Activated T-helper 17 cell treated with anti-CD3 and anti-CD28 coated beads, Interleukin-2, amount 50 U/mL, for 72 hours (primary cell): Measurements from ENCODE around the gene TTLL9. TPM values are rescaled to one million over a fixed set of nuclear protein-coding genes. Genes with fewer than 3 reads are reported as not detected.
"Not testable (repeated sequence)": the region's sequence is repeated elsewhere in the genome, so short reads cannot be mapped to it uniquely, and the experiment has no call there.

Source experiments
- ATAC-seq: fragments of 150-1000 bp; cut with Tn5 transposase; replicated peaks from 2 replicates; pipeline ENCODE4 v1.10.0; 2021; ENCODE audit warnings: mild to moderate bottlenecking, moderate library complexity
- H3K27ac Mint-ChIP-seq: one replicate; pipeline ENCODE4 v1.8.0; 2022; ENCODE audit warnings: mixed read lengths
- H3K27me3 Mint-ChIP-seq: one replicate; pipeline ENCODE4 v1.8.0; 2022; ENCODE audit warnings: mixed read lengths
- H3K36me3 Mint-ChIP-seq: one replicate; pipeline ENCODE4 v1.8.0; 2022; ENCODE audit warnings: low read depth, mild to moderate bottlenecking, mixed read lengths
- H3K4me1 Mint-ChIP-seq: one replicate; pipeline ENCODE4 v1.8.0; 2022; ENCODE audit warnings: mixed read lengths
- H3K4me3 Mint-ChIP-seq: one replicate; pipeline ENCODE4 v1.8.0; 2022; ENCODE audit warnings: mild to moderate bottlenecking, mixed read lengths
- H3K9me3 Mint-ChIP-seq: one replicate; pipeline ENCODE4 v1.8.0; 2022; ENCODE audit warnings: mixed read lengths
- total RNA-seq, 2 donors: library from RNA; stranded (reverse); gene quantifications; one replicate each; pipeline ENCODE4 v1.2.3, GENCODE V29; 2022

Gene TTLL9
- total RNA-seq, 2 donors from 2014 or later = not detected

DNA sequence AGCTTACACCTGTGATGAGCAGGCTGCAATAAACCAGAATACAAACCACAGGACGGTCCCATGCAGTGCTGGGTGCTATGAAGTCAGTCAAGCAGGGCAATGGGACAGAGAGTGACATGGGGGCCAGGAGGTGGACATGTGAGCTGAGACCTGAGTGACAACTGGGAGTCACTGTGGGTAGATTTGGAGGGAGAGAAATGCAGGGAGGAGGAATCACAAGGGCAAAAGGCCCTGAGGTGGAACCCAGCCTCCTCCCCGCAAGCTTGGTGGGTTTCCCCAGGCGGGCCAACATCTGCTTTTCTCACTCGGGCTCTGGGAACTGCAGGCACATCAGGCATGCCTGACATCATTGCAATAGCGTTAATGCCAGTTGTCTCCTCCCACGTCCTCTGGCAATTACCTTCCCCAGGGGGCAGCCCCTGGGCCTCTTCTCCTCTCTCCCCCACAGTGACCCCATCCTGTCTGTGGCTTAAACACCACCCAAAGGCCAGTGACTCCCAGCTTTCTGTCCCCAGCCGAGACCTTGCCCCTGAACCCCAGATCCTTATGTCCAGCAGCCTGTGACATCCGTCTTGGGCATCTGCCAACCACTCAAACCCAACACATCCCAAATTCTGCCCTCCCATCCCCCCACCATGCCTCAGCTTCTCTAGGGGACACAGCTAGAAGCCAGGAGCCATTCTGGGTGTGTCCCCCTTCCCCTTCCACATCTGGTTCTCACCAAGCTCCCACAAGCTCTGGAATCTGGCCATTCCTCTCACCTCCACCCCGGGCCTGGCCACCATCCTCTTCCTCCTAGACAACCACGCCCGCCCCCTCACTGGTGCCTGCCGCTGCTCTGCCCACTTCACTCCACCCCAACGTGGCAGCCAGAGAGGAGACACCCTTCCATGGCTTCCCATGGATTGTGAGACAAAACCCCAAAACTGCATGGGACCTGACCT lies 53.2 kb downstream of the TTLL9 start:
- ATAC-seq = peak; percentile 46
- no peak overlapping the region for H3K4me3 Mint-ChIP-seq
- no peak overlapping the region for H3K27ac Mint-ChIP-seq
- no peaks in the 10 kb centered on the region for H3K9me3 Mint-ChIP-seq
- peaks cover 42% of the 10 kb centered on the region for H3K27me3 Mint-ChIP-seq
- H3K36me3 Mint-ChIP-seq = no peaks in the 10 kb centered on the region
- H3K4me1 Mint-ChIP-seq = no peaks in the 10 kb centered on the region

DNA sequence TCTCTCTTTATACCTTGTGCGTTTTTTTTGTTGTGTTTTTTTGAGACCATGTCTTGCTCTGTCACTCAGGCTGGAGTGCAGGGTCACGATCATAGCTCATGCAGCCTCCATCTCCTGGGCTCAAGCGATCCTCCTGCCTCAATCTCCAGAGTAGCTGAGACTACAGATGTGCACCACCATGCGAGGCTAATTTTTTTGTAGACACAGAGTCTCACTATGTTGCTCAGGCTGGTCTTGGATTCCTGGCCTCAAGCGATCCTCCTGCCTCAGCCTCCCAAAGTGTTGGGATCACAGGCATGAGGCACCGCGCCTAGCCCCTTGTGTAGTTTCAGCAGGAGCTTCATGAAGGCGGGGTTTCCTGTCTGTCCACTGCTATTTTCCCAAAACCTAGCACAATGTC lies 54.1 kb downstream of the TTLL9 start:
- H3K27ac Mint-ChIP-seq = no peak overlapping the region
- H3K4me1 Mint-ChIP-seq = no peaks in the 10 kb centered on the region
- H3K36me3 Mint-ChIP-seq = no peaks in the 10 kb centered on the region
- no peak for ATAC-seq
- no peaks in the 10 kb centered on the region for H3K9me3 Mint-ChIP-seq
- peaks cover 43% of the 10 kb centered on the region for H3K27me3 Mint-ChIP-seq
- no peak overlapping the region for H3K4me3 Mint-ChIP-seq

DNA sequence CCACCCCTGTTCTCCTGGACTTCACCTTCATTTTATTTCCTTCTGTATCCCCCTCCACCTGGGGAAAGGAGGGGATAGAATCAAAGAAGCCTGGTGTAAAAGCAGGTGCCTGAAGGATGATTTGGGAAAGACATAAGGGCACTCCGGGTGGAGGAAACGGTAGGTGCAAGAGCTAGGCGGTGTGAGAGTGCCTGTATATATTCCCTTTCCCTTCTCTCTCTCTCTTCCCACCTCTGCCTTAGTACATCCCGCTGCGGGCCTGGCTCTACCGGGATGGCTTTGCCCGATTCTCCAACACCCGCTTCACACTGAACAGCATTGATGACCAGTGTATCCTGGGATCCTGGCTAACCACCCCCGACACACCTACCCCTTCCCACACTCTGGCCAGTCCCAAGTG lies 55.2 kb downstream of the TTLL9 start:
- no peak overlapping the region for H3K27ac Mint-ChIP-seq

DNA sequence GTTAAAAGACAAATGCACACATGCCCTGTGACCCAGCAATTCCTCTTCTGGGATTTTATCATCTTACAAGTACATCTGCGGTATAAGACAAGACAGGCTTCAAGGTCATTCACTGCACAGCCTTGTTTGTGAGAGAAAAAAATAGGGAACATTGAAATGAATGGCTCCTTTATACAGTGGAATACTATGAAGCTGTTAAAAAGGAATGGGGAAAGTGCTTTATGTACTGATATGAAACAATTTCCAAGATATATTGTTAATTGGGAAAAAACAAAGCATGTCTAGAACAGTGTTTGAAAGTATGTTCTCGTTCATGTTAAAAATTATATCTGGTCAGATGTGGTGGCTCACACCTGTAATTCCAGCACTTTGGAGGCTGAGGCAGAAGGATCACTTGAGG lies 56.1 kb downstream of the TTLL9 start:
- no peak for ATAC-seq
- Mint-ChIP-seq H3K4me1 (no peaks in the 10 kb centered on the region), H3K9me3 (no peaks in the 10 kb centered on the region), H3K27me3 (peaks cover 39% of the 10 kb centered on the region), H3K4me3 (no peak overlapping the region), H3K36me3 (no peaks in the 10 kb centered on the region), H3K27ac (no peak overlapping the region)

More for the DNA sequence above, 55.2 kb downstream of the TTLL9 start:
- Mint-ChIP-seq H3K9me3 (no peaks in the 10 kb centered on the region), H3K27me3 (peaks cover 38% of the 10 kb centered on the region), H3K36me3 (no peaks in the 10 kb centered on the region), H3K4me3 (no peak overlapping the region), H3K4me1 (no peaks in the 10 kb centered on the region)
- no peak for ATAC-seq

DNA sequence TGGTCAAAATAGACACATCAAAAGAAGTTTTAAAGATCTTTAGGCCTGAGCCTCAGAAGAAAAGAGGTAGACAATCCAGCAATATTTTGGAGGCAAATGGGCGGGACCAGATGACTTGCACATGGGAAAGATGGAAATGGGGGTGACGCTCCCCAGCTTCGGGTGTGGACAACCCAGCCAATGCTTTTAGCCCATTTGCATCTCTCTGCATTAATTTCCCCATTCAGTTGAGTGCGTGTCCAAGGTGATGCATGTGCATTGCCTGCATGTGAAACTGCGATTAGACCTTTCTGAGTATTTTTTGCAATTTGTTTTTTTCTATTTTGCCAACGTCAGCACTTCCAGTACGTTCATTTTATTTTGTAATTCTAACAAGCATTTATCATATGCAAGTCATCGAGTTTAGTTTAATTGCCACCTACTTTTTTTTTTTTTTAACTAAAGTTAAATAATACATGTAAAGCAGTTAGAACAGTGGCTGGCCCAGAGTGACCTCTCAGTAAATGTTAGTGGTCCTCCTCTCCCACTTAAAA lies 57.3 kb downstream of the TTLL9 start:
- no peak overlapping the region for H3K27ac Mint-ChIP-seq
- no peaks in the 10 kb centered on the region for H3K36me3 Mint-ChIP-seq
- H3K9me3 Mint-ChIP-seq = no peaks in the 10 kb centered on the region
- H3K4me3 Mint-ChIP-seq = no peak overlapping the region
- no peaks in the 10 kb centered on the region for H3K4me1 Mint-ChIP-seq
- peaks cover 35% of the 10 kb centered on the region for H3K27me3 Mint-ChIP-seq
- no peak for ATAC-seq

DNA sequence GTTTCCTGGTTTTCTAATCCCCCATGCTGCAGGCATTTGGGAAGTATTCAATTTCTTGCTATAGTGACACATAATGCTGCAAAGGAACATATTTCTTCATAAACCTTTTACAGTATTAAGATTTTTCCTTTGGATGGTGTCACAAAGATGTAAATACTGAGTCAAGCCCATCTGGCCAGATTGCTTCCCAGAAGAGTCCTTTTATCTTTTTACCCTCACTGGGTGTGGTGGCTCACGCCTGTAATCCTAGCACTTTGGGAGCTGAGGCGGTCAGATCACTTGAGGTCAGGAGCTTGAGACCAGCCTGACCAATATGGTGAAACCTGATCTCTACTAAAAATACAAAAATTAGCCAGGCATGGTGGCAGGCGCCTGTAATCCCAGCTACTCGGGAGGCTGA lies 59.2 kb downstream of the TTLL9 start:
- not testable (repeated sequence) for H3K9me3 Mint-ChIP-seq, H3K36me3 Mint-ChIP-seq, H3K27ac Mint-ChIP-seq, H3K4me3 Mint-ChIP-seq, H3K4me1 Mint-ChIP-seq, ATAC-seq
- H3K27me3 Mint-ChIP-seq = peaks cover 20% of the 10 kb centered on the region

DNA sequence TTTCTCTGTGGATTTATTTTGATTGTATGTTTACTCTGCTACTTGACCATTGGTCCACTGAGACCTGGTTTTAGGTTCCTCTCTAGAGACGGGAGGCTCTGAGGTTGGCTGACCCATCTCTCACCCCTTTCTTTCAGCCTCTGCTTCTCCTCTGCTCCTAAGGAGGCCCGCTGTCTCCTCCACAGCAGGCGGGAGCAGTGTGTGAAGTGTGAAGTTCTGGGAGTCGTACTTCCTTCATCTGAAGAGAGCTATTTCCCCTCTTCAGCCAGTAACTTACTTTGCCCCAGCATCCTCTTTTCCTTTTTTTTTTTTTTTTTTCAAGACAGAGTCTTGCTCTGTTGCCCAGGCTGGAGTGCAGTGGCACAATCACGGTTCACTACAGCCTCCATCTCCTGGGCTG lies 60.3 kb downstream of the TTLL9 start:
- no peak for ATAC-seq
- Mint-ChIP-seq H3K27me3 (peaks cover 20% of the 10 kb centered on the region), H3K4me3 (no peak overlapping the region), H3K4me1 (no peaks in the 10 kb centered on the region), H3K36me3 (no peaks in the 10 kb centered on the region), H3K27ac (no peak overlapping the region), H3K9me3 (no peaks in the 10 kb centered on the region)

DNA sequence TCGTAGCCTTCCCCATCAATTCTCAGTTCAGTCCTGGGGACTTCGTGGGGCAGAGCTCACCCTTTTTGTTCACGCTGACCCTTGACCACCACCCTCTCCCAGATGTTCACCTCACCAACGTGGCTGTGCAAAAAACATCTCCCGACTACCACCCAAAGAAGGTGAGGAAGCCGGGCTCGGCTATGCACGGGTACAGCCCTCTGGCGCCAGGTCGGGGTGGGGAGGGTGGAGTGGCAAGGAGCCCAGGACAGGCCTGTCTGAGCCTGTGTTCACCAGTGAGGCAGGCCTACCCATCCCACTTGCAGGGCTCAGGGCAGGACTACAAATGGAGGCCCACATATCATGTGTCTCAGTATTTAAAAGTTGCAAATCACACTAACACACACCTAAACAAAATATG lies 63.3 kb downstream of the TTLL9 start:
- H3K27me3 Mint-ChIP-seq = peaks cover 8% of the 10 kb centered on the region
- no peaks in the 10 kb centered on the region for H3K36me3 Mint-ChIP-seq
- no peak for ATAC-seq
- no peaks in the 10 kb centered on the region for H3K4me1 Mint-ChIP-seq
- no peak overlapping the region for H3K27ac Mint-ChIP-seq
- H3K9me3 Mint-ChIP-seq = no peaks in the 10 kb centered on the region
- H3K4me3 Mint-ChIP-seq = no peak overlapping the region

DNA sequence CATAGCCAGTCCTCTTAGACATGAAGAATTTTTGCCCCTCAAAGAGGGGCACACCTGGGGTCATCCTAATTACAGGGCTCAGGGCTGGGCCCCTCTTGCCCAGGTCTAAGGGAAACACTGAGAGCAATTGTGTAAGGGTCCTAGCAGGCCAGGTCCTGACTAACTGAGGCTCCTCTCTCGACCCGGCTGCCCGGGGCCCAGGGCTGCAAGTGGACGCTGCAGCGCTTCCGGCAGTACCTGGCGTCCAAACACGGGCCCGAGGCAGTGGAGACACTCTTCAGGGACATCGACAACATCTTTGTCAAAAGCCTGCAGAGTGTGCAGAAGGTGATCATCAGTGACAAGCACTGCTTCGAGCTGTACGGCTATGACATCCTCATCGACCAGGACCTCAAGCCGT lies 64.1 kb downstream of the TTLL9 start:
- ATAC-seq = no peak
- H3K4me1 Mint-ChIP-seq = no peaks in the 10 kb centered on the region

DNA sequence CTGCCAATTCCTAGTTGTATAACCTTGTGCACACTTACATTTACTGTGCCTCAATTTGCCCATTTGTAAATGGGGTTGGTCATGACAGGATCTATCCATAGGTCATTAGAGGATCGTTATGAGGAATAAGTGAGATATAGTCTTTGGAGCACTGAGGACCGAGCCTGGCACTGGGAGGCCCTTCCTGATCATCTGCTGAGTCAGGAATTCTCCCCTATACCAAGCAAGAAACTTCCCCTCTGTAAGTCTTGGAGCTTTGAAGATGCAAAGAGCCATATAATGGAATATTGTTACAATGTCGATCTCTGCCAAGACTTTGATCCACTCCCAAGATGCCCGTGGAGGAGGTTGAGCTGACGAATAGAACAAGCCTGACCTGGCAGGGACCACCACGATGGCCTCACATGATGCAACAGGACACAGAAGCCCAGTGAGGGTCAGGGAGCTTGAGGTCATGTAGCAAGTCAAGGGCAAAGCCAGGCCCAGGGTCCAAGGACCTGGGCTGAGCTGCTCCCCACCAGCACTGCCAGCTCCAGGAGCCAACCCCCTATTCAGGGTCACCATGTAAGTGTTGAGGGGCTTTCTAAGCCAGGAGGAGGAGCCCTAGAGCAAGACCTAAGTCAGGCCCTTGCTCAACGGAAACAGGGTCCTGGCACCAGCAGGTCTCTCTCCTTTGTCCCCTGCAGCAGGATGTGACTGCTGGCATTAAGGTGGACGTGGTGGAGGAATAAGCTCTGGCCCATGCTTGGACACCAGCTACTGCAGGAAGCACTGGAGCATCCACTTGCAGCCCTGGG lies 64.7 kb downstream of the TTLL9 start:
- Mint-ChIP-seq H3K9me3 (no peaks in the 10 kb centered on the region), H3K4me1 (no peaks in the 10 kb centered on the region), H3K4me3 (no peak overlapping the region), H3K36me3 (no peaks in the 10 kb centered on the region), H3K27me3 (peaks cover 5% of the 10 kb centered on the region), H3K27ac (no peak overlapping the region)
- no peak for ATAC-seq

More for the DNA sequence above, 64.1 kb downstream of the TTLL9 start:
- Mint-ChIP-seq H3K9me3 (no peaks in the 10 kb centered on the region), H3K27ac (no peak overlapping the region), H3K4me3 (no peak overlapping the region), H3K27me3 (peaks cover 5% of the 10 kb centered on the region), H3K36me3 (no peaks in the 10 kb centered on the region)

DNA sequence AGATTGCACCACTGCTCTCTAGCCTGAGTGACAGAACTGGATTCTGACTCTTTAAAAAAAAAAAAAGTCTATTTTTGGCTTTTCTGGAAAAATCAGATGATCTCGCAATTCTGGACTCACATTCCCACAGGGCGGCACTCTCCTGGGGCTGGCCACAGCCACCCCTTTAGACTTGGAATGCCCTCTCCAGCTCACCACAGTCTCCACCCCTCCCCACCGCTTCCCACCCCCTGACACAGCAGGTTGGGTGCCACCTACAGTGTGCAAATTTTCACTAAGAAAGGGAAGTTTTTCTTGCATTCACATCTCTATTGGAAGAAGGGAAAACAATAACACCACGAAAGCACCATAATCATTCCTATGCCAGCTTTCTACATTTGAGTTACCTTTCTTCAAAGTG lies 66.0 kb downstream of the TTLL9 start:
- Mint-ChIP-seq H3K4me3 (no peak overlapping the region), H3K9me3 (no peaks in the 10 kb centered on the region), H3K4me1 (no peaks in the 10 kb centered on the region), H3K27me3 (peaks cover 2% of the 10 kb centered on the region), H3K27ac (no peak overlapping the region), H3K36me3 (no peaks in the 10 kb centered on the region)
- no peak for ATAC-seq

DNA sequence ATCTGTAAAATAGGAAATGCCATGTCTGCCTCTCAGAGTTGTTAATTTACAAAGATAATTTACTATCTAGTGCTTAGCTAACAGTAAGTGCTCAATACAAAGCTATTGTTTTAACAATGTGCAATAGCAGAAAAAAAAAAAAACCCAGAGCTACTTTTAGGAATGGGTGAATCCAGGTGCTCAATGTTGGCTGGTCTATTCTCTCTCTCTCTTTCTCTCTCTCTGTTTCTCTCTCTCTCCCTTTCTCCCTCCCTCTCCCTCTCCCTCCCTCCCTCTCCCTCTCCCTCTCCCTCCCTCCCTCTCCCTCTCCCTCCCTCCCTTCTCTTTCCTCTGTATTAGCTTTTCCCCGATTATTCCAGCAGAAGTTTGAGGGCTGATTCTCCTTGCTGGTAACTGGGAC lies 67.4 kb downstream of the TTLL9 start:
- H3K4me1 Mint-ChIP-seq = no peaks in the 10 kb centered on the region
- no peaks in the 10 kb centered on the region for H3K9me3 Mint-ChIP-seq
- no peak for ATAC-seq
- peaks cover 3% of the 10 kb centered on the region for H3K36me3 Mint-ChIP-seq
- no peak overlapping the region for H3K27ac Mint-ChIP-seq
- no peaks in the 10 kb centered on the region for H3K27me3 Mint-ChIP-seq
- H3K4me3 Mint-ChIP-seq = no peak overlapping the region

DNA sequence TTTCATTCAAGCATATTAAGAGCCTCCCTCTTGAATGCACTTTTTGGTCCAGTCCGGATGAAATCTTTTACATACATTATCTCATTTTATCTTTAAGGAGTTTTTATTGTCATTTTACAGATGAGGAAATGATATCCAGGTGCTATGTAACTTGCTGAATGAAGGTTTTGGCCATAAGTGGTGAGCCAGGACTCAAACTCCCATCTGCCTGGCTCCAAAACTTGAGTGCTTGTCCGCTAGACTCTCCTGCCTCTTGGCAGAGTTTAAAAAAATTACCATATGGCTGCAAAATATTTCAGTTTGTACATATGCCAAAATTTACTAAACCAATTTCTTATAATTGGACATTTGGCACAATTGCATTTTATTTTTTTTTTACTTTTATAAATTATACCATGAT lies 69.2 kb downstream of the TTLL9 start:
- peaks cover 13% of the 10 kb centered on the region for H3K36me3 Mint-ChIP-seq
- H3K27ac Mint-ChIP-seq = no peak overlapping the region
- no peaks in the 10 kb centered on the region for H3K4me1 Mint-ChIP-seq
- H3K4me3 Mint-ChIP-seq = no peak overlapping the region
- no peaks in the 10 kb centered on the region for H3K9me3 Mint-ChIP-seq
- no peak for ATAC-seq
- no peaks in the 10 kb centered on the region for H3K27me3 Mint-ChIP-seq

DNA sequence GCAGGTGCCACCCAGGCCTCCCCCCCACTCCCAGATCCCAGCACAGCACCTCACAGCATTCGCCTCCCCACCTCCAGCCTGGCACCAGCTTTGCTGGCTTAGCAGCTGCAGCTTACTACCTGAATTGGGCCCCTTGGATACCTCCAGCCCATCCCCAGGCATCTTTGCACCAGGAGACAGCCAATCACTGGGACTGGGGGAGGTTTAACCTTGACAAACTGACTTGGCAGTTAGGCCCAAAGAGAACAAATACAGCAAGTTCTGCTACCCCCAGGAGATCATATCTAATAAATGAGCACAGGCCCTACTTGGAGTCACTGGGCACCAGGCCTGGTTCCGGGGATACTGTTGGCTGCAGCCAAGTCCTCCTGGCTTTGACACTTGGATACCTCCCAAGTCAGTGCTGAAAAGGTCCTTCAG lies 72.6 kb downstream of the TTLL9 start:
- Mint-ChIP-seq H3K9me3 (no peaks in the 10 kb centered on the region), H3K4me3 (no peak overlapping the region), H3K27me3 (no peaks in the 10 kb centered on the region), H3K27ac (no peak overlapping the region), H3K36me3 (peaks cover 47% of the 10 kb centered on the region), H3K4me1 (no peaks in the 10 kb centered on the region)
- no peak for ATAC-seq

DNA sequence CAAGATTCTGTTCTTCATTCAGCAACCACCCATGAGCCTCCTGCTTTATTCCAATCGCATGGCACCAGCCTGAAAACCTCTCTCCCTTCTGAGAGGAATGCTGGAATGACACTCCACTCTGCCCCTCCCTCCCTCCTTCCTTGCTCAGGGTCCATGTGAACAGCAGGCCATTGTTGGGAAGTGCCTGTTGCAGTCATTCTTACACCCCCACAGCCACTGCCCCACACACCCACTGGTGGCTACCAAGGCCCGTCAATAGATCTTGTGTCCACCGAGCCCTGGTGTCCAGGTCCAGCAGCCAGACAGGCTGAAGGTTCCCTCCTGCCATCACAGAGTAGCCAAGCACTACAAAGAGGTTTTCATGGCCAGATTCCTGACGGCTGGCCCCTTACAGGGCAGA lies 74.9 kb downstream of the TTLL9 start:
- Mint-ChIP-seq H3K4me3 (no peak overlapping the region), H3K27me3 (no peaks in the 10 kb centered on the region), H3K27ac (no peak overlapping the region), H3K9me3 (no peaks in the 10 kb centered on the region), H3K4me1 (peaks cover 14% of the 10 kb centered on the region), H3K36me3 (peaks cover 69% of the 10 kb centered on the region)
- no peak for ATAC-seq
